Keratinocyte (primary cell): ENCODE data around the gene ADGRB2. TPM values are rescaled to one million over a fixed set of nuclear protein-coding genes. Genes with fewer than 3 reads are reported as not detected.

Experiments used
- DNase-seq: peaks from one replicate; pipeline ENCODE4 v3.0.0-alpha.2; 2011; ENCODE audit warnings: low read depth, missing footprints, low spot score
- FAIRE-seq: peaks from 2 replicates; lab custom pipeline; 2011; peaks lifted over from hg19 to GRCh38; lab: Jason Lieb, UNC
- H2AFZ ChIP-seq: 2 replicates; pipeline ENCODE4 v1.6.0; 2012; ENCODE audit warnings: low read length, control low read depth, inconsistent platforms; ENCODE audit not compliant: control insufficient read depth
- H3K27ac ChIP-seq: 2 replicates; pipeline ENCODE4 v1.5.1; 2011; ENCODE audit warnings: low read length; ENCODE audit not compliant: control insufficient read depth, insufficient read depth
- H3K27me3 ChIP-seq: 3 replicates; pipeline ENCODE4 v1.6.0; 2011; ENCODE audit warnings: low read length; ENCODE audit not compliant: control insufficient read depth, insufficient read depth; ENCODE audit errors: extremely low read depth
- H3K36me3 ChIP-seq, 2 experiments: 2 replicates in 1 of 2; 3 replicates in 1 of 2; pipeline ENCODE4 v1.5.1; 2011; ENCODE audit warnings: low read length in 2 of 2, mild to moderate bottlenecking in 1 of 2; ENCODE audit not compliant: control insufficient read depth in 2 of 2, insufficient read depth in 2 of 2; ENCODE audit errors: extremely low read depth in 1 of 2
- H3K4me1 ChIP-seq: 3 replicates; pipeline ENCODE4 v1.5.1; 2011; ENCODE audit warnings: low read length; ENCODE audit not compliant: control insufficient read depth, insufficient read depth; ENCODE audit errors: extremely low read depth
- H3K4me2 ChIP-seq: 3 replicates; pipeline ENCODE4 v1.6.0; 2011; ENCODE audit warnings: low read depth, low read length; ENCODE audit not compliant: control insufficient read depth, insufficient read depth; ENCODE audit errors: extremely low read depth
- H3K4me3 ChIP-seq, 3 experiments: fragments of 200-600 bp in 1 of 3; sonication (generic) in 1 of 3; 2 replicates in 2 of 3; 3 replicates in 1 of 3; pipeline ENCODE4 v1.5.1; 2011 to 2016; ENCODE audit warnings: low read length in 3 of 3, mild to moderate bottlenecking in 3 of 3, control low read depth in 2 of 3, inconsistent platforms in 1 of 3, low read depth in 1 of 3, mixed read lengths in 1 of 3, mixed run types in 1 of 3, moderate library complexity in 1 of 3; ENCODE audit not compliant: control insufficient read depth in 2 of 3, insufficient read depth in 2 of 3; ENCODE audit errors: extremely low read depth in 1 of 3
- H3K79me2 ChIP-seq: 2 replicates; pipeline ENCODE4 v1.6.0; 2012; ENCODE audit warnings: low read length; ENCODE audit not compliant: control insufficient read depth, insufficient read depth
- H3K9ac ChIP-seq: 3 replicates; pipeline ENCODE4 v1.6.0; 2011; ENCODE audit warnings: low read length; ENCODE audit not compliant: control insufficient read depth, insufficient read depth; ENCODE audit errors: extremely low read depth
- H3K9me1 ChIP-seq: 3 replicates; pipeline ENCODE4 v1.6.0; 2011; ENCODE audit warnings: low read length; ENCODE audit not compliant: control insufficient read depth, insufficient read depth; ENCODE audit errors: extremely low read depth
- H3K9me3 ChIP-seq: 2 replicates; pipeline ENCODE4 v1.5.1; 2012; ENCODE audit warnings: low read depth, low read length; ENCODE audit not compliant: control insufficient read depth
- H4K20me1 ChIP-seq: 3 replicates; pipeline ENCODE4 v1.6.0; 2011; ENCODE audit warnings: low read length; ENCODE audit not compliant: control insufficient read depth, insufficient read depth; ENCODE audit errors: extremely low read depth
- EZH2 ChIP-seq: IDR thresholded peaks from one replicate; pipeline ENCODE4 v1.6.1; 2012; ENCODE audit warnings: inconsistent platforms, mild to moderate bottlenecking, low read length, moderate library complexity
- dilution Hi-C: fragments of 300-500 bp; cut with MboI; formaldehyde crosslinking; loops from one replicate; pipeline ENCODE4 v1.7.0; 2020; ENCODE audit warnings: low sequenced_read_pairs; ENCODE audit not compliant: extremely low pct_ligation_motif_present
- polyA plus RNA-seq, 5 experiments: library from polyadenylated mRNA; depleted of rRNA in 3 of 5; stranded (reverse) in 3 of 5; stranded (forward) in 1 of 5; unstranded in 1 of 5; fragments of >200 nt; gene quantifications; 1 replicate in 1 of 5; 2 replicates in 3 of 5; 3 replicates in 1 of 5; pipeline versions ENCODE4 v1.2.1 to v1.2.3, GENCODE V29; 2011 to 2012; ENCODE audit warnings: missing spikeins in 2 of 5, low read depth in 1 of 5, low replicate concordance in 1 of 5
- TF ChIP-seq, protein P1 (sequence below), 3 experiments: IDR thresholded peaks in 1 of 3; conservative IDR thresholded peaks in 1 of 3; optimal IDR thresholded peaks in 1 of 3; 2 replicates in 2 of 3; 3 replicates in 1 of 3; pipeline versions ENCODE3 to v1.5.1; 2011; ENCODE audit warnings: low read length in 3 of 3, mild to moderate bottlenecking in 3 of 3, moderate library complexity in 2 of 3, control low read depth in 1 of 3, inconsistent platforms in 1 of 3; ENCODE audit not compliant: insufficient read depth in 2 of 3; ENCODE audit errors: extremely low read depth in 1 of 3

Gene ADGRB2
- polyA plus RNA-seq, 1 donor (not counting 4 experiments of a cell fraction or from before 2014, with no cell fraction given), result 0.68 TPM

DNA sequence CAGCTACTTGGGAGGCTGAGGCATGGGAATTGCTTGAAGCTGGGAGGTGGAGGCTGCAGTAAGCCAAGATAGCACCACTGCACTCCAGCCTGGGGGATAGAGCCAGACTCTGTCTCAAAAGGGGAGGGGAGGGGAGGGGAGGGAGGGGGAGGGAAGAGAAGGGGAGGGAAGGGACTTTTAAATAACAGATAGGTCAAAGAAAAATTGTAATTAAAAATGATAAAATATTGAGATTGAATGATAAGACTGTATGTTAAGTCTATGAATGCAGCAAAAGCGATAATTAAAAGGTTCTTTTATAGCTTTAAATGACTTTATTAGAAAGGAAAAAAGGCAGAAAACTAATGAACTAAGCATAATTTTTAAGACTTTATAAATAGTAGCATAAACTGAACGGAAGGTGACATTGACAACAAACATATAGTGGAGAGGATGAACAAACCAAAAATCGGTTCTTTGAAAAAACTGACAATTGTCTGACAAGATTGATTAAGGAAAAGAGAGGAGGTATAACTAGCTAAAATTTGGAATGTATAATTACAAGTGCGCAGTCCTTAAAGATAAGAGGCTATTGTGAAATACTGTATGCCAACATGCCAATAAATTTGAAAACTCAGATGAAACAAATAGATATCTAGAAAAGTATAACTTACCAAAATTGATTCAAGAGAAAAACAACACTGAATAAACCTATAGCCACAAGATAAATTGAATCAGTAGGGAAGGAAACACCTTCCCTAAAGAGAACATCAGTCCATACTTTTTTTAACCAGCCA, 43.3 kb upstream of the ADGRB2 start:
- Histone ChIP-seq H3K27ac (no peak overlapping the region), H3K4me3 (no peak overlapping the region), H3K36me3 (no peaks in the 10 kb centered on the region), H3K4me1 (no peaks in the 10 kb centered on the region), H2AFZ (no peak overlapping the region), H3K79me2 (no peaks in the 10 kb centered on the region), H3K27me3 (no peaks in the 10 kb centered on the region), H3K9me3 (no peaks in the 10 kb centered on the region), H4K20me1 (no peaks in the 10 kb centered on the region), H3K9me1 (no peaks in the 10 kb centered on the region), H3K4me2 (no peak overlapping the region), H3K9ac (no peak overlapping the region)
- TF ChIP-seq, protein P1, sequence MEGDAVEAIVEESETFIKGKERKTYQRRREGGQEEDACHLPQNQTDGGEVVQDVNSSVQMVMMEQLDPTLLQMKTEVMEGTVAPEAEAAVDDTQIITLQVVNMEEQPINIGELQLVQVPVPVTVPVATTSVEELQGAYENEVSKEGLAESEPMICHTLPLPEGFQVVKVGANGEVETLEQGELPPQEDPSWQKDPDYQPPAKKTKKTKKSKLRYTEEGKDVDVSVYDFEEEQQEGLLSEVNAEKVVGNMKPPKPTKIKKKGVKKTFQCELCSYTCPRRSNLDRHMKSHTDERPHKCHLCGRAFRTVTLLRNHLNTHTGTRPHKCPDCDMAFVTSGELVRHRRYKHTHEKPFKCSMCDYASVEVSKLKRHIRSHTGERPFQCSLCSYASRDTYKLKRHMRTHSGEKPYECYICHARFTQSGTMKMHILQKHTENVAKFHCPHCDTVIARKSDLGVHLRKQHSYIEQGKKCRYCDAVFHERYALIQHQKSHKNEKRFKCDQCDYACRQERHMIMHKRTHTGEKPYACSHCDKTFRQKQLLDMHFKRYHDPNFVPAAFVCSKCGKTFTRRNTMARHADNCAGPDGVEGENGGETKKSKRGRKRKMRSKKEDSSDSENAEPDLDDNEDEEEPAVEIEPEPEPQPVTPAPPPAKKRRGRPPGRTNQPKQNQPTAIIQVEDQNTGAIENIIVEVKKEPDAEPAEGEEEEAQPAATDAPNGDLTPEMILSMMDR (optimal IDR thresholded peaks at IDR 0.05 in 1 of 3, IDR thresholded peaks at IDR 0.05 in 1 of 3, conservative IDR thresholded peaks at IDR 0.05 in 1 of 3; ENCODE audit: extremely low read depth in 1 of 3, insufficient read depth in 2 of 3, low read length in 3 of 3), result no peak
- no peak for TF ChIP-seq EZH2
- DNase-seq, result no peak
- FAIRE-seq, result no peak
- dilution Hi-C loops, result no loop called here

DNA sequence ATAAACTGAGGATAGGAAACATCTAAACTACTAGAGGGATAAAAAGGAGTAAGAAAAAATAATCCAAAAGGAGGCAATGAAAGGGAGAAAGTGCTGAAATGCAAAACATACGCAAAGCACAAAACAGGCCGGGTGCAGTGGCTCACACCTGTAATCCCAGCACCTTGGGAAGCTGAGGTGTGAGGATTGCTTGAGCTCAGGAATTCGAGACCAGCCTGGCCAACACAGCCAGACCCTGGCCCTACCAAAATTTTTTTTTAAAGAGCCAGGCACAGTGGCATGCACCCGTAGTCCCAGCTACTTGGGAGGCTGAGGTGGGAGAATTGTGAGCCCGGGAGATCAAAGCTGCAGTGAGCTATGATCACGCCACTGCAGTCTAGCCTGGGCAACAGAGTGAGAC, 41.2 kb upstream of the ADGRB2 start:
- no peaks in the 10 kb centered on the region for H3K4me1 ChIP-seq
- H2AFZ ChIP-seq, result no peak overlapping the region
- no peak overlapping the region for H3K4me2 ChIP-seq
- H3K4me3 ChIP-seq, result no peak overlapping the region
- H4K20me1 ChIP-seq, result no peaks in the 10 kb centered on the region
- no peaks in the 10 kb centered on the region for H3K27me3 ChIP-seq
- no peaks in the 10 kb centered on the region for H3K79me2 ChIP-seq
- H3K27ac ChIP-seq, result no peak overlapping the region
- FAIRE-seq (no peak), DNase-seq (no peak)
- dilution Hi-C loops, result no loop called here
- no peaks in the 10 kb centered on the region for H3K36me3 ChIP-seq
- H3K9me3 ChIP-seq, result no peaks in the 10 kb centered on the region
- no peaks in the 10 kb centered on the region for H3K9me1 ChIP-seq
- H3K9ac ChIP-seq, result no peak overlapping the region
- TF ChIP-seq, protein P1 (optimal IDR thresholded peaks at IDR 0.05 in 1 of 3, IDR thresholded peaks at IDR 0.05 in 1 of 3, conservative IDR thresholded peaks at IDR 0.05 in 1 of 3; ENCODE audit: extremely low read depth in 1 of 3, insufficient read depth in 2 of 3, low read length in 3 of 3), result no peak
- no peak for TF ChIP-seq EZH2
